Loucy (cell line): ENCODE data around the gene ZNF837.

Experiments used
- CTCF ChIP-seq: fragments of 200-600 bp; sonication (generic); conservative IDR thresholded peaks from 2 replicates; pipeline ENCODE4 v1.5.1; 2014; ENCODE audit warnings: mild to moderate bottlenecking, antibody characterized with exemption, low read length
- EZH2phosphoT487 ChIP-seq: fragments of 200-600 bp; IDR thresholded peaks from 2 replicates; pipeline ENCODE4 v1.6.1; 2018; ENCODE audit warnings: antibody characterized with exemption, mild to moderate bottlenecking, moderate library complexity, borderline replicate concordance

- TF ChIP-seq EZH2phosphoT487, result no peak
- TF ChIP-seq CTCF, result no peak
These were observed 6.6 kb downstream of the ZNF837 start for GRCh38 chr19:58374200-58374599.
